Suppressor macrophage treated with lipopolysaccharide for 1 hour (primary cell): ENCODE data around the gene FKBP2.
"Not testable (repeated sequence)": the region's sequence is repeated elsewhere in the genome, so short reads cannot be mapped to it uniquely, and the experiment has no call there.

Experiments used
- DNase-seq, 3 donors: peaks; one replicate each; pipeline ENCODE4 v3.0.0-alpha.2; 2020 to 2022

The FKBP2 gene

DNA sequence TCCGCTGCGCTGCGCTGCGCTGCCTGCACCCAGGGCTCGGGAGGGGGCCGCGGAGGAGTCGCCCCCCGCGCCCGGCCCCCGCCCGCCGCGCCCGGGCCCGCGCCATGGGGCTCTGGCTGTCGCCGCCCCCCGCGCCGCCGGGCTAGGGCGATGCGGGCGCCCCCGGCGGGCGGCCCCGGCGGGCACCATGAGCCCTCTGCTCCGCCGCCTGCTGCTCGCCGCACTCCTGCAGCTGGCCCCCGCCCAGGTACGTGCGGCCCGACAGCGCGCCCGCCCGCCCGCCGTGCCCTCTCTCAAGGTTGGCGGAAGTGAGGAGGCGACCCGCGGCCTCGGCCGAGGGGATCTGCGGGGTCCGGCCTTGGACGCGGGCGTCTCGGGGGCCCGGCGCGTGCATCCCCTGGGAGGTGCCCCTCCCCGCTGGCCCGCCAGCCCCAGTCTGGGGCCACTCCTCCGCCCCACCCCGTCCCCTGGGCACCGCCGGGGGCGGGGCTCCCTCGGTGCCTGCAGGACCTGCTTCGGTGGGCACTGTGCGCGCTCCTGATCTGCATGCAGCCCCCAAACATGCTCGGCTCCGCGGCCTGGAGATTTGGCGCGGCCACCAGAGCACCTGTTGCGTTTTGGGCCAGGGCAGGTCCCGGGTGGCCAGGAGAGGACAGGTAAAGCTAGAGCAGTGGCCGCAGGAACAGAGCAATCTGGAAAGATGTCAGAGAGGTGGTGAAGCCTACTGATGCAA is 6.1 kb upstream of the FKBP2 start:
- peak in 2 of 3 donors; percentile 39 to 74 for DNase-seq

- no peak for DNase-seq
Measured at GRCh38 chr11:64235437-64236161, 5.3 kb upstream of the FKBP2 start.

GRCh38 chr11:64237484-64237951 is 3.4 kb upstream of the FKBP2 start:
- DNase-seq: no peak

DNA sequence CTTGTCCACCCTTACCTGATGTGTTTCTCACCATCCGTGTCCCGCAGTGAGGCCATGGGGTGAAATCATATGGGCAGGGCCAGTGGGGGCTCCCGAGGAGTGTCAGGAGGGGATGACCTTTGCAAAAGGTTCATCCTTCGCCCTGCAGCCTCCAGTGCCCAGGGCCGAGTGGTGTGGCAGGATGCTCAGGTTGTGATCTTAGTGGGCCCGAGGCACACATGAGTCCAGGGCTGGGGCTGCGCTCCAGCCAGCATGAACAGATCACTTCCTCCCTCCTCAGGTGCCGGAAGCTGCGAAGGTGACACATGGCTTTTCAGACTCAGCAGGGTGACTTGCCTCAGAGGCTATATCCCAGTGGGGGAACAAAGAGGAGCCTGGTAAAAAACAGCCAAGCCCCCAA is 2.8 kb upstream of the FKBP2 start:
- no peak for DNase-seq

GRCh38 chr11:64238999-64239398 is 1.9 kb upstream of the FKBP2 start:
- peak in 1 of 3 donors; percentile 32 for DNase-seq

DNA sequence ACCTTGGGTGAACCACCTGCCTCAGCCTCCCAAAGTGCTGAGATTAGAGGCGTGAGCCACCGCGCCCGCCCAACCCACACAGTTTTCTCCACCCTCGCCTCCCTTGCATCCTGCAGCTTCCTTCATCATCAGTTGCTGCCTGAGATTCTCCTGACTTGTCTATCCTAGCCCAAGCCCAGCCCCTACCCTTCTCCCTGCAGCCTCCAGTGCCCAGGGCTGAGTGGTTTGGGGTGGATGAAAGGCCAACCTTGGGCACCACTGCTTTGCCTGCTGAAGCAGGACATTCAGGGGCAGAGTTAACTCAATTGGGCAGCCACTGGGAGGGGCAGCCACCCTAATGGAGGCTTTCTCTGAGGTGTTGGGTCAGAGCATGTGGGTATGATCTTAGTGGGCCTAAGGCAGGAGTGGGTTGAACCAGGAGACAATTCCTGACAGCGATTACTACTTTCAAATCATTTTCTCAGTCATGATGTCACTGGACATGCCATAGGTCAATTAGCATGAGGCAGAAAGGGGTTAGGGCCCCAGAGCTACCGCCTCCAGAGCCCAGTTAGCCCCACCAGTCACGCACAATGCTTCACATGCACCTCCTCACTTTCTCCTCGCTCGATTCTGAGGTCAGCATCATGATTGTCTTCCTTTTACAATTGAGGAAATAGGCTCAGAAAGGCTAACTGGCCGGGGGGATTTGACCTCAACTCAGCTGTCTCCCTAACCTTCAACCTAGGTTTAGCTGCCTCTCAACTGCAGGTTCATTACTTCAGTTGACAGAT is 1.0 kb upstream of the FKBP2 start:
- DNase-seq: peak; percentile 92 to 98 (median 94)

DNA sequence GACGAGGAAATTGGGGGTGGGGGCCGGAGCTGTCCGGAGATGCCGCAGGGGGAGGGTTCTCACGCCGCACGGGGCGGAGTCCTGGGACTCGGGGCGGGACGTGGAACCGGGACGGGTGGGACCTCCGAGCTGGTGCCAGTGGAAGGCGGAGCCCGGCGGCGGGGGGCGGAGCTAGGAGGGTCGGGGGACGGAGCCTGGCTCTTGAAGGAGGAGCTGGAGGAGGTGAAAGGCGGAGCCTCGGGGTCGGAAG is 271 bp downstream of the FKBP2 start:
- DNase-seq: peak in 2 of 3 donors; percentile 100

DNA sequence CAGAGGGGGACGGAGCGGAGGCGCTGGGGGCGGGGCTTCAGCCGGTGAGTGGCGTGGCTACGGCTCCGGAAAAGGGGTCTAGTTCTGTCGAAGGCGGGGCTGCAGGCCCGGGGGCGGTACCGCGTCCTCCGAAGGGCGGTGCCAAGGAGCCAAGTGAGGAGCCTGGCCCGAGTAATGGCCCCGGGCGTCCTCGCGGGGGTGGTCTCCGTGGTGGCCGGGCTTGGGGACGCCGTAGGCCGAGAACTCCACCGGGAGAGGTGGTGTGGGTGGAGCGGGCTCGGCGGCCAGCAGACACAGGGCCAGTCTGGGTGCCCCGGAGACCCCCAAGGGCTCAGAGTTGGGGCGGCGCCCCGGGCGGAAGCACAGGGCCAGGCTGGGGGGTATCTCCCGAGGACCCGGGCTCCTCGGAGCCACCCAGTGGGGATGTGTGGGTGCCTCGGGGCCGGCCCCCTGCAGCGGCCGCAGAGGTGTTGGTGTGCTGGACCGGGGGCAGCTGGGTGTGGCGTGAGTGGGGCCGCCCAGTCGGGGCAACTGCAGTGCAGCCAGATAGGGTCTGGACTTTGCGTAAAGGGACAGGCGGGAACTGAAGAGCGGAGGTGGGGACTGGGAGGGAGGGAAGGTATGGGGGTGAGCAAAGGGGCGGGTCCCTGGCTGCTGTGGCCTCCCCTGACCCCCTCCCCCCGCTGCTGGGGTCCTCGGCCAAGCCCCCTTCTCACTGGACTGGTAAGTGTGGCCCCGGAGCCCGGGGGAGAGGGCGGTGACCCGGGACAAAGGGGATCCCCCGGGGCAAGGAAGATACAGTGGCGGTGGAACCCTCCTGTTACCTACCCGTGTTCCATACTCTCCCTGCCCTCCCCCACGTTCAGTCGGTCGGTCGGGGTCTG is 838 bp downstream of the FKBP2 start:
- DNase-seq: peak; percentile 27 to 100 (median 32)

- no peak for DNase-seq
Measured at GRCh38 chr11:64243236-64243854, 2.5 kb downstream of the FKBP2 start.

DNA sequence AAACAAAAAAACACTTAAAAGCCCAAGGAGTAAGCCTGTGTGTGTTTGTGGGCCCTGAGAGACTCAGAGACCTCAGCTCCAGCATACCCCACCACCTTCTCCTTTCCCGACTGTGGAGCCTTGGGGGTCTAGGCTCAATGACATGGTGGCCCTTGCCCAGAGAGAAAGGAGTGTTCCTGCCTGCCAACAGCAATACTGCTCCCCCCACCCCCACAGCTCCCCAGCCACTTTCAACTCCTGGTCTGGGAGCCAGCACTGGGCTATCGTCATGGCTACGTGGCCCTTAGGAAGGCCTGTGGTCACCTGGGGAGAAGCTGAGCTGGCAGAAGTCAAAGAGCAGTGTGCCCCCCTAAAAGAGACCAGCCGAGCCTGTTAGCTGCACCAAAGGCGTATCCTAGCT is 3.2 kb downstream of the FKBP2 start:
- DNase-seq: no peak

- DNase-seq: no peak
Measured at GRCh38 chr11:64244966-64245365, 4.1 kb downstream of the FKBP2 start.

DNA sequence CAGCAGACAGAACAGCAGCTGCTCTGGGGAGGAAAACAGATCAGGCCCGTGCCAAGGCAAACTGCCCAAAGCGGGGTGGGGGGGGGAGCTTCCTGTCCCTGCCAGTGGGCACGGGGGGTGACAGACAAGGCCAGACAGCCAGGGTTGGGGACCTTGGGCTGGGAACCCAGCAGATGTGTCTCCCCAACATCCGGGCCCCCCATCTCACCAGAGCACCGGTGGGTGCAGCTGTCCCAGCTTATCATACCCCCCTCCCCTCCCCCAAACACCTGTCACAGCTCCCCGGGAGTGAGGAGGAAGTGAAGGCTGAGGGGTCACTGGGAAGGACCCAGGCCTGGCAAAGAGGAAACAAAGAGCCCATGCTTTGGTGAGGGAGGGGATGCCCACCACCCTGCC is 4.5 kb downstream of the FKBP2 start:
- DNase-seq: no peak

- DNase-seq: peak; percentile 88 to 91 (median 89)
Measured at GRCh38 chr11:64245797-64246620, 5.1 kb downstream of the FKBP2 start.

DNA sequence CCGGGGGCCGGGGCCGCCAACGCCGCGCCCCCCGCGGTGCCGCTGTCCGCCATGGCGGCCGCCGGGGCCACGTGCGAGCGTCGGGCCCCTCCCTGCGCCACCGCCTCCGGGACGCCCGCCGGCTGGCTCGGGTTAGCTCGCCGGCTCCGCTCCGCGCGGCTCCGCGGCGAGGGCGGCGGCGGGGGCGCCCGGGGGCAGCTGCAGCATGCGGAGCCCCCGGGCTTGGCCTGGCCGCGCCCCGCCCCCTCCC is 5.7 kb downstream of the FKBP2 start:
- not testable (repeated sequence) for DNase-seq

- DNase-seq: peak; percentile 82 to 94 (median 89)
Measured at GRCh38 chr11:64246871-64247728, 6.2 kb downstream of the FKBP2 start, which contains the start of gene PPP1R14B. PPP1R14B (minus strand) TSS chr11:64246943; CDS start chr11:64246673, 270 bp downstream.

- DNase-seq: no peak
Measured at GRCh38 chr11:64247729-64248531, 7.0 kb downstream of the FKBP2 start.

- no peak for DNase-seq
Measured at GRCh38 chr11:64248578-64248977, 7.7 kb downstream of the FKBP2 start.

DNA sequence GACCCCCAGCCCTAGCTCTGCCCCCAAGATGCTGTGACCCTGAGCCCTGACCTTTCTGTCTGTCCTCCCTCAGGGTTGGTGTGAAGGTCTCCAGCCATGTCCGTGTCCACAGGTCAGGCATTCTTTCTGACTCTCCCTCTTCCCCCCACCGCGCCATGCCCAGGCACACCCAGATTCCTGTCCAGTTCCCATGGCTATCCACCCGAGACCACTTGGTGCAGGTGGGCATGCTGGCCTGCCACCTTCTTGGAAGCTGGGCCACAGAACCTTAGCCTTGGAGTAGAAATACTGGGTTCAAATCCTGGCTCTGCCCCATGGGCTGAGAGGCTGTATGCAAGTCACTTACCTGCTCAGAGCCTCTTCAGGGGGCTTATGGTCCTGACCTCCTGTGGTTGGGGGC is 8.1 kb downstream of the FKBP2 start:
- no peak for DNase-seq

DNA sequence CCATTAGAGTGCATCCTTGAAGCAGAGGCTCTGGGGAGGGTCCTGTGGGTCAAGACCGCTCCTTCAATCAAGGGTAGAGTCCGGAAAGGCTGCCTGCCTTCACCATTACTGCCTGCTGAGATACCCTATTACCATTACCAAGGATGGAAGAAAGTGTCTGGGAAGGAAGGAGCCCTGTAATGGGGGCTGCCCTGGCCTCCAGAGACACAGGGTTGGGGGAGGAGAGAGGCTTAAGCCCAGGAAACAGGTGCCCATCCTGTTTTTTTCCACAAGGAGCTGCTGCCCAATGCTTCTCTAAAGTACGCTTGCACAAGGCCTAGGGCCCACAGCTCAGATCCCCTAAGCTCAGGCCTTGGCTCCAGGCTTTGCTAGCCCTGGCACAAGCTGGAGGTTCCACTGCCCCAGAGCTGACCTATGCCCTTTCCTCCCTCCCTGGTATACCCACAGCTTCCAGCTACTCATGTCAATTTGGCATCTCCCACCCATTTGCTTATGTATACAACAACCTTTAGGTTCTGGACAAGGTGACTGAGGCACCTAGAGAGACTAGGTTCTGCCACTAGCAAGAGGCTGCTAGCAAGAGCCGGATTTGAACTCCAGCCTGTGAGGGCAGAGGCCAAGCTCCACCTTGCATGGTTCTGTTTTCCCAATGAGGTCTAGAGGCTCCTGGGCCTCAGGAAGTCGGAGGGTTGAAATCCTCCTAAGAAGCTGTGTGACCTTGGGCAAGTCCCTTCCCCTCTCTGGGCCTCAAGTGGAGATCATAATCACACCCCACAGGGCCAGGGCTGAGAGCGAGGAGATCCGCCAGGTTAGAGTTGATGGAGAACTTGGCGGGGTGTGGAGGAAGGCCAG is 8.9 kb downstream of the FKBP2 start:
- DNase-seq: no peak
